Bone marrow (tissue), 2 donors: ENCODE data around the gene SDK1.

ENCODE experiments used
- DNase-seq, 2 donors: peaks; one replicate each; lab custom pipeline; 2025; lab: John Stamatoyannopoulos, UW

Gene SDK1

GRCh38 chr7:3880228-3880987 lies 579.4 kb downstream of the SDK1 start:
- no peak for DNase-seq

- DNase-seq: no peak
Measured at GRCh38 chr7:3882782-3883181, 581.7 kb downstream of the SDK1 start.

GRCh38 chr7:3884543-3884942 lies 583.5 kb downstream of the SDK1 start:
- DNase-seq: no peak

GRCh38 chr7:3887096-3887690 lies 586.1 kb downstream of the SDK1 start:
- DNase-seq: no peak

- DNase-seq: no peak
Measured at GRCh38 chr7:3888096-3888495, 587.0 kb downstream of the SDK1 start.

GRCh38 chr7:3892157-3892556 lies 591.1 kb downstream of the SDK1 start:
- DNase-seq: no peak

- no peak for DNase-seq
Measured at GRCh38 chr7:3892686-3893085, 591.6 kb downstream of the SDK1 start.

GRCh38 chr7:3893151-3893788 lies 592.2 kb downstream of the SDK1 start:
- no peak for DNase-seq

- no peak for DNase-seq
Measured at GRCh38 chr7:3893789-3894153, 592.7 kb downstream of the SDK1 start.

GRCh38 chr7:3895341-3896116 lies 594.5 kb downstream of the SDK1 start:
- DNase-seq: no peak

GRCh38 chr7:3896169-3896765 lies 595.2 kb downstream of the SDK1 start:
- DNase-seq: no peak

- peak in 1 of 2 donors; percentile 12 for DNase-seq
Measured at GRCh38 chr7:3897430-3898372, 596.6 kb downstream of the SDK1 start.

- no peak for DNase-seq
Measured at GRCh38 chr7:3899559-3899991, 598.5 kb downstream of the SDK1 start.

- no peak for DNase-seq
Measured at GRCh38 chr7:3908153-3908552, 607.1 kb downstream of the SDK1 start.

GRCh38 chr7:3909128-3909527 lies 608.1 kb downstream of the SDK1 start:
- DNase-seq: no peak

- DNase-seq: no peak
Measured at GRCh38 chr7:3910054-3910453, 609.0 kb downstream of the SDK1 start.

GRCh38 chr7:3911685-3912084 lies 610.6 kb downstream of the SDK1 start:
- DNase-seq: no peak

GRCh38 chr7:3912291-3912690 lies 611.2 kb downstream of the SDK1 start:
- no peak for DNase-seq

GRCh38 chr7:3914051-3914775 lies 613.2 kb downstream of the SDK1 start:
- no peak for DNase-seq

GRCh38 chr7:3915337-3915878 lies 614.4 kb downstream of the SDK1 start:
- no peak for DNase-seq
